Gastroesophageal sphincter (tissue), 3 donors: ENCODE data around the gene BTBD1.

ENCODE experiments used
- POLR2A ChIP-seq, 2 donors: fragments of 450-650 bp; IDR thresholded peaks; one replicate each; pipeline ENCODE4 v1.6.1; 2017; ENCODE audit warnings: antibody characterized with exemption in 2 of 2, mild to moderate bottlenecking in 2 of 2, moderate library complexity in 1 of 2
- TF ChIP-seq, protein P1 (sequence below), 4 experiments: fragments of 200-600 bp in 2 of 4; fragments of 450-650 bp in 2 of 4; sonication (generic) in 1 of 4; IDR thresholded peaks; one replicate each; pipeline ENCODE4 v1.5.1; 2017 to 2019; ENCODE audit warnings: antibody characterized with exemption in 4 of 4, mild to moderate bottlenecking in 2 of 4, moderate library complexity in 2 of 4

DNA sequence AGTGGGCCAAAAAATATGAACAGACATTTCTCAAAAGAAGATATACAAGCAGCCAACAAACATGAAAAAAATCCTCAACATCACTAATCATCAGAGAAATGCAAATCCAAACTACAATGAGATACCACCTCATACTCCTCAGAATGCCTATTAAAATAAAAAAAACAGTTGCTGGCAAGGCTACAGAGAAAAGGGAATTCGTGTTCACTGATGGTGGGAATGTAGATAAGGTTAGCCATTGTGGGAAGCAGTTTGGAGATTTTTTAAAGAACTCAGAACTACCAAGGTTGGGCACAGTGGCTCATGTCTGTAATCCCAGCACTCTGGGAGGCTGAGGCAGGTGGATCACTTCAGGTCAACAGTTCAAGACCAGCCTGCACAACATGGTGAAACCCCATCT, 27.8 kb downstream of the BTBD1 start:
- TF ChIP-seq, protein P1, sequence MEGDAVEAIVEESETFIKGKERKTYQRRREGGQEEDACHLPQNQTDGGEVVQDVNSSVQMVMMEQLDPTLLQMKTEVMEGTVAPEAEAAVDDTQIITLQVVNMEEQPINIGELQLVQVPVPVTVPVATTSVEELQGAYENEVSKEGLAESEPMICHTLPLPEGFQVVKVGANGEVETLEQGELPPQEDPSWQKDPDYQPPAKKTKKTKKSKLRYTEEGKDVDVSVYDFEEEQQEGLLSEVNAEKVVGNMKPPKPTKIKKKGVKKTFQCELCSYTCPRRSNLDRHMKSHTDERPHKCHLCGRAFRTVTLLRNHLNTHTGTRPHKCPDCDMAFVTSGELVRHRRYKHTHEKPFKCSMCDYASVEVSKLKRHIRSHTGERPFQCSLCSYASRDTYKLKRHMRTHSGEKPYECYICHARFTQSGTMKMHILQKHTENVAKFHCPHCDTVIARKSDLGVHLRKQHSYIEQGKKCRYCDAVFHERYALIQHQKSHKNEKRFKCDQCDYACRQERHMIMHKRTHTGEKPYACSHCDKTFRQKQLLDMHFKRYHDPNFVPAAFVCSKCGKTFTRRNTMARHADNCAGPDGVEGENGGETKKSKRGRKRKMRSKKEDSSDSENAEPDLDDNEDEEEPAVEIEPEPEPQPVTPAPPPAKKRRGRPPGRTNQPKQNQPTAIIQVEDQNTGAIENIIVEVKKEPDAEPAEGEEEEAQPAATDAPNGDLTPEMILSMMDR (IDR thresholded peaks at IDR 0.05): no peak
- no peak for TF ChIP-seq POLR2A (IDR thresholded peaks at IDR 0.05)
